Measurements from ENCODE around the gene PCSK5. TPM values are rescaled to one million over a fixed set of nuclear protein-coding genes. Genes with fewer than 3 reads are reported as not detected.

PCSK5 gene
- total and polyA plus RNA-seq, 2 donors (not counting 3 experiments of a cell fraction or from before 2014, with no cell fraction given), result 2.6 to 4.8 TPM

GRCh38 chr9:76034049-76034448 is 143.6 kb downstream of the PCSK5 start:
- POLR2A ChIA-PET, result no interaction called here
- Histone ChIP-seq H3K9me1 (replicated peaks; ENCODE audit: control insufficient read depth, extremely low read depth, insufficient read depth, low read length) (no peaks in the 10 kb centered on the region), H3K36me3 (ENCODE audit: control insufficient read depth in 2 of 2, extremely low read depth in 1 of 2, insufficient read depth in 2 of 2, low read length in 2 of 2) (no peaks in the 10 kb centered on the region), H3K79me2 (ENCODE audit: control insufficient read depth, insufficient read depth, low read length) (no peaks in the 10 kb centered on the region), H3K27me3 (ENCODE audit: control insufficient read depth in 2 of 2, insufficient read depth in 2 of 2, low read length in 2 of 2) (no peaks in the 10 kb centered on the region), H3K4me3 (replicated peaks in 1 of 3; ENCODE audit: insufficient read depth in 1 of 3, low read depth in 1 of 3, low read length in 3 of 3) (no peak overlapping the region), H2AFZ (ENCODE audit: low read depth, low read length) (no peak overlapping the region), H3K4me1 (ENCODE audit: control insufficient read depth, extremely low read depth, insufficient read depth, low read length) (no peaks in the 10 kb centered on the region), H3K9ac (replicated peaks; ENCODE audit: extremely low read depth, insufficient read depth, low read length) (no peak overlapping the region), H3K4me2 (ENCODE audit: insufficient read depth, low read length) (no peak overlapping the region), H4K20me1 (replicated peaks; ENCODE audit: control insufficient read depth, extremely low read depth, insufficient read depth, low read length) (no peaks in the 10 kb centered on the region), H3K9me3 (replicated peaks; ENCODE audit: control insufficient read depth, insufficient read depth, low read length) (no peaks in the 10 kb centered on the region), H3K27ac (ENCODE audit: insufficient read depth, low read depth, low read length) (no peak overlapping the region)
- TF ChIP-seq FOS (IDR thresholded peaks at IDR 0.05; ENCODE audit: borderline replicate concordance, insufficient read depth, low read length), result no peak
- TF ChIP-seq MAX (IDR thresholded peaks at IDR 0.05; ENCODE audit: insufficient read depth, insufficient read length), result no peak
- TF ChIP-seq EZH2 (IDR thresholded peaks at IDR 0.05; ENCODE audit: borderline replicate concordance, low read depth, low read length, severe bottlenecking), result no peak
- TF ChIP-seq CTCF (IDR thresholded peaks at IDR 0.05; ENCODE audit: extremely low read depth in 1 of 2, insufficient read depth in 1 of 2, low read depth in 1 of 2, low read length in 2 of 2), result no peak
- no peak for TF ChIP-seq POLR2A (IDR thresholded peaks at IDR 0.05; ENCODE audit: low read depth, low read length)
- DNase-seq (ENCODE audit: low read depth, low spot score), result no peak
- intact Hi-C loops (cut with micrococcal nuclease), result no loop called here
- FAIRE-seq, result no peak
- dilution Hi-C loops (cut with MboI; ENCODE audit: extremely low pct_ligation_motif_present, low sequenced_read_pairs), result no loop called here
- no TSS peak for BruUV-seq (replicated peaks)
- CTCF ChIA-PET, result no interaction called here

- no peaks in the 10 kb centered on the region for H3K27me3 ChIP-seq (ENCODE audit: control insufficient read depth in 2 of 2, insufficient read depth in 2 of 2, low read length in 2 of 2)
- no peaks in the 10 kb centered on the region for H3K4me1 ChIP-seq (ENCODE audit: control insufficient read depth, extremely low read depth, insufficient read depth, low read length)
- no peak for FAIRE-seq
- no TSS peak for BruUV-seq (replicated peaks)
- H3K9me3 ChIP-seq (replicated peaks; ENCODE audit: control insufficient read depth, insufficient read depth, low read length), result no peaks in the 10 kb centered on the region
- no peak for DNase-seq (ENCODE audit: low read depth, low spot score)
- no peaks in the 10 kb centered on the region for H4K20me1 ChIP-seq (replicated peaks; ENCODE audit: control insufficient read depth, extremely low read depth, insufficient read depth, low read length)
- no peaks in the 10 kb centered on the region for H3K9me1 ChIP-seq (replicated peaks; ENCODE audit: control insufficient read depth, extremely low read depth, insufficient read depth, low read length)
- dilution Hi-C loops (cut with MboI; ENCODE audit: extremely low pct_ligation_motif_present, low sequenced_read_pairs), result no loop called here
- ChIA-PET CTCF (no interaction called here), POLR2A (no interaction called here)
- H3K79me2 ChIP-seq (ENCODE audit: control insufficient read depth, insufficient read depth, low read length), result no peaks in the 10 kb centered on the region
- no peak overlapping the region for H3K4me2 ChIP-seq (ENCODE audit: insufficient read depth, low read length)
- H3K27ac ChIP-seq (ENCODE audit: insufficient read depth, low read depth, low read length), result no peak overlapping the region
- no peak overlapping the region for H3K9ac ChIP-seq (replicated peaks; ENCODE audit: extremely low read depth, insufficient read depth, low read length)
- TF ChIP-seq POLR2A (IDR thresholded peaks at IDR 0.05; ENCODE audit: low read depth, low read length) (no peak), GATA2 (IDR thresholded peaks at IDR 0.05; ENCODE audit: insufficient read depth, insufficient read length, low read depth, low read length) (no peak), FOS (IDR thresholded peaks at IDR 0.05; ENCODE audit: borderline replicate concordance, insufficient read depth, low read length) (no peak), JUN (IDR thresholded peaks at IDR 0.05; ENCODE audit: borderline replicate concordance, insufficient read depth, insufficient read length, low read depth) (no peak), EZH2 (IDR thresholded peaks at IDR 0.05; ENCODE audit: borderline replicate concordance, low read depth, low read length, severe bottlenecking) (no peak), MYC (IDR thresholded peaks at IDR 0.05; ENCODE audit: low read depth, low read length) (no peak), CTCF (IDR thresholded peaks at IDR 0.05; ENCODE audit: extremely low read depth in 1 of 2, insufficient read depth in 1 of 2, low read depth in 1 of 2, low read length in 2 of 2) (no peak), MAX (IDR thresholded peaks at IDR 0.05; ENCODE audit: insufficient read depth, insufficient read length) (no peak), POLR2AphosphoS5 (IDR thresholded peaks at IDR 0.05; ENCODE audit: insufficient read depth, low read depth, low read length) (no peak)
- H3K4me3 ChIP-seq (replicated peaks in 1 of 3; ENCODE audit: insufficient read depth in 1 of 3, low read depth in 1 of 3, low read length in 3 of 3), result no peak overlapping the region
- intact Hi-C loops (cut with micrococcal nuclease), result no loop called here
- no peak overlapping the region for H2AFZ ChIP-seq (ENCODE audit: low read depth, low read length)
- H3K36me3 ChIP-seq (ENCODE audit: control insufficient read depth in 2 of 2, extremely low read depth in 1 of 2, insufficient read depth in 2 of 2, low read length in 2 of 2), result no peaks in the 10 kb centered on the region
Observed at GRCh38 chr9:76036762-76037161, 146.3 kb downstream of the PCSK5 start.
